ENCODE measurements around the gene WWP2. TPM values are rescaled to one million over a fixed set of nuclear protein-coding genes. Genes with fewer than 3 reads are reported as not detected.
A peak's percentile ranks its signal among the peaks of the same experiment; 100 is the strongest.
"Not testable (repeated sequence)": the region's sequence is repeated elsewhere in the genome, so short reads cannot be mapped to it uniquely, and the experiment has no call there.

The WWP2 gene
- total and polyA plus RNA-seq, 11 donors, result 8.4 to 33.2 (median 23.5) TPM

GRCh38 chr16:69822174-69822935 is 60.2 kb downstream of the WWP2 start:
- no peak for DNase-seq
- Histone ChIP-seq H3K27me3 (no peaks in the 10 kb centered on the region), H3K9me3 (no peaks in the 10 kb centered on the region), H3K36me3 (peaks cover 0 to 17% (median 0%) of the 10 kb centered on the region in 9 donors), H3K4me3 (no peak overlapping the region), H3K4me1 (peaks cover 0 to 23% (median 11%) of the 10 kb centered on the region in 12 donors), H3K27ac (no peak overlapping the region)
- TF ChIP-seq, protein P1, sequence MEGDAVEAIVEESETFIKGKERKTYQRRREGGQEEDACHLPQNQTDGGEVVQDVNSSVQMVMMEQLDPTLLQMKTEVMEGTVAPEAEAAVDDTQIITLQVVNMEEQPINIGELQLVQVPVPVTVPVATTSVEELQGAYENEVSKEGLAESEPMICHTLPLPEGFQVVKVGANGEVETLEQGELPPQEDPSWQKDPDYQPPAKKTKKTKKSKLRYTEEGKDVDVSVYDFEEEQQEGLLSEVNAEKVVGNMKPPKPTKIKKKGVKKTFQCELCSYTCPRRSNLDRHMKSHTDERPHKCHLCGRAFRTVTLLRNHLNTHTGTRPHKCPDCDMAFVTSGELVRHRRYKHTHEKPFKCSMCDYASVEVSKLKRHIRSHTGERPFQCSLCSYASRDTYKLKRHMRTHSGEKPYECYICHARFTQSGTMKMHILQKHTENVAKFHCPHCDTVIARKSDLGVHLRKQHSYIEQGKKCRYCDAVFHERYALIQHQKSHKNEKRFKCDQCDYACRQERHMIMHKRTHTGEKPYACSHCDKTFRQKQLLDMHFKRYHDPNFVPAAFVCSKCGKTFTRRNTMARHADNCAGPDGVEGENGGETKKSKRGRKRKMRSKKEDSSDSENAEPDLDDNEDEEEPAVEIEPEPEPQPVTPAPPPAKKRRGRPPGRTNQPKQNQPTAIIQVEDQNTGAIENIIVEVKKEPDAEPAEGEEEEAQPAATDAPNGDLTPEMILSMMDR (IDR thresholded peaks at IDR 0.05), result no peak
- no peak for TF ChIP-seq POLR2A (IDR thresholded peaks at IDR 0.05)
- intact Hi-C loops (cut with DNase I), result no loop called here
- WGBS, 4 donors, result 89 to 94% (median 93%) methylated on average over 11 of the region's 11 CpGs
- ATAC-seq, result no peak

GRCh38 chr16:69823831-69824563 is 61.9 kb downstream of the WWP2 start:
- TF ChIP-seq, protein P1 (IDR thresholded peaks at IDR 0.05), result no peak
- TF ChIP-seq POLR2A (IDR thresholded peaks at IDR 0.05), result no peak
- intact Hi-C loops (cut with DNase I), result no loop called here
- no peaks in the 10 kb centered on the region for H3K9me3 ChIP-seq
- peak; percentile 63 to 80 (median 74) for DNase-seq
- peak overlapping the region; percentile 2 to 85 (median 72) for H3K27ac ChIP-seq
- peak overlapping the region in 5 of 12 donors; percentile 2 to 15 (median 8) for H3K4me3 ChIP-seq
- H3K4me1 ChIP-seq, result peaks cover 0 to 25% (median 12%) of the 10 kb centered on the region in 12 donors
- no peaks in the 10 kb centered on the region for H3K27me3 ChIP-seq
- WGBS, 4 donors, result 35 to 53% (median 44%) methylated on average over 10 of the region's 10 CpGs
- peak; percentile 63 to 94 (median 84) for ATAC-seq
- peaks cover 0 to 11% (median 0%) of the 10 kb centered on the region in 9 donors for H3K36me3 ChIP-seq

GRCh38 chr16:69824564-69825142 is 62.5 kb downstream of the WWP2 start:
- H3K27ac ChIP-seq, result peak overlapping the region in 8 of 12 donors; percentile 38 to 85 (median 76)
- H3K27me3 ChIP-seq; ATAC-seq; H3K9me3 ChIP-seq; H3K4me3 ChIP-seq; DNase-seq; intact Hi-C loops (cut with DNase I): not testable (repeated sequence)
- H3K36me3 ChIP-seq, result peaks cover 0 to 12% (median 0%) of the 10 kb centered on the region in 9 donors
- peaks cover 0 to 25% (median 12%) of the 10 kb centered on the region in 12 donors for H3K4me1 ChIP-seq
- WGBS, 4 donors, result 85 to 97% (median 94%) methylated on average over 4 of the region's 4 CpGs

- Histone ChIP-seq H3K27ac (no peak overlapping the region), H3K27me3 (no peaks in the 10 kb centered on the region)
Measured at GRCh38 chr16:69827524-69827923, 65.4 kb downstream of the WWP2 start.

More at GRCh38 chr16:69827524-69827923, 65.4 kb downstream of the WWP2 start:
- WGBS, 4 donors, result 66 to 78% (median 68%) methylated on average over 5 of the region's 5 CpGs
- H3K36me3 ChIP-seq, result peaks cover 0 to 18% (median 0%) of the 10 kb centered on the region in 9 donors
- no peak for DNase-seq
- no peaks in the 10 kb centered on the region for H3K9me3 ChIP-seq
- TF ChIP-seq POLR2A (IDR thresholded peaks at IDR 0.05), result no peak
- TF ChIP-seq, protein P1 (IDR thresholded peaks at IDR 0.05), result no peak
- H3K4me1 ChIP-seq, result peaks cover 0 to 40% (median 13%) of the 10 kb centered on the region in 12 donors
- peak in 3 of 4 donors; percentile 47 to 54 (median 53) for ATAC-seq
- intact Hi-C loops (cut with DNase I), result no loop called here
- H3K4me3 ChIP-seq, result no peak overlapping the region
